Stimulated activated CD4-positive, alpha-beta T cell treated with anti-CD3 and anti-CD28 coated beads, Interleukin-1b, Interleukin-23, amount 100 ng/mL, for 4 hours (primary cell): ENCODE measurements around the gene EME1.
A peak's percentile ranks its signal among the peaks of the same experiment; 100 is the strongest.
"Not testable (repeated sequence)": the region's sequence is repeated elsewhere in the genome, so short reads cannot be mapped to it uniquely, and the experiment has no call there.

Experiments used
- DNase-seq, 2 donors: peaks; one replicate each; pipeline ENCODE4 v3.0.0-alpha.2; 2020; ENCODE audit warnings: low read depth in 2 of 2

Gene EME1, protein sequence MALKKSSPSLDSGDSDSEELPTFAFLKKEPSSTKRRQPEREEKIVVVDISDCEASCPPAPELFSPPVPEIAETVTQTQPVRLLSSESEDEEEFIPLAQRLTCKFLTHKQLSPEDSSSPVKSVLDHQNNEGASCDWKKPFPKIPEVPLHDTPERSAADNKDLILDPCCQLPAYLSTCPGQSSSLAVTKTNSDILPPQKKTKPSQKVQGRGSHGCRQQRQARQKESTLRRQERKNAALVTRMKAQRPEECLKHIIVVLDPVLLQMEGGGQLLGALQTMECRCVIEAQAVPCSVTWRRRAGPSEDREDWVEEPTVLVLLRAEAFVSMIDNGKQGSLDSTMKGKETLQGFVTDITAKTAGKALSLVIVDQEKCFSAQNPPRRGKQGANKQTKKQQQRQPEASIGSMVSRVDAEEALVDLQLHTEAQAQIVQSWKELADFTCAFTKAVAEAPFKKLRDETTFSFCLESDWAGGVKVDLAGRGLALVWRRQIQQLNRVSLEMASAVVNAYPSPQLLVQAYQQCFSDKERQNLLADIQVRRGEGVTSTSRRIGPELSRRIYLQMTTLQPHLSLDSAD

GRCh38 chr17:50372758-50373556 is at the start of gene EME1, which contains the start of gene MRPL27:
EME1 (plus strand) TSS chr17:50373229; CDS start chr17:50375209, 1,980 bp downstream.
MRPL27 (minus strand) TSS chr17:50373184; CDS start chr17:50373170, 14 bp downstream.
- DNase-seq, result peak; percentile 72 to 76

- no peak for DNase-seq
These were observed 47.1 kb upstream of the EME1 start for GRCh38 chr17:50325906-50326305.

DNA sequence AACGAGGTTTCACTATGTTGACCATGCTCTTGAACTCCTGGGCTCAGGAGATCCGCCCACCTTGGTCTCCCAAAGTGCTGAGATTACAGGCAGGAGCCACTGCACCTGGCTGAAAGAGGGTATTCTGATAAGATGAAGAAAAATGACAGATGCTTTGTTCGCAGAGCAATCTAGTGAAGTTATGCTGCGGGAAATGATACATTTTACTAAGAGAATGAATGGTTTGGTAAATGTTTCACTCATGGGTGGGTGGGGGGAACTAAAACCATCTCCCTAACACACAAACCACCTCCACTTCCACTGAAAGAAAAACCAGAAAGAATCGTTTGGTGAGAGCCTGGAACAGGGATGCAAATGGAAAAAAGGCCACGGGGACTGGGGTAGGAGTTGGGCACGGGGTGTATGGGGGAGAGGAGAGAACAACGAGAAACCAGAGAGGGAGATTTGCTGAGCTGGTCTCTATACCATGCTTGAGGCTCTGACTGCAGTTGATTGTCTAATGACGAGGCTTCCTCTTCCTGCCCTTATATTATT is 46.1 kb upstream of the EME1 start:
- no peak for DNase-seq

DNA sequence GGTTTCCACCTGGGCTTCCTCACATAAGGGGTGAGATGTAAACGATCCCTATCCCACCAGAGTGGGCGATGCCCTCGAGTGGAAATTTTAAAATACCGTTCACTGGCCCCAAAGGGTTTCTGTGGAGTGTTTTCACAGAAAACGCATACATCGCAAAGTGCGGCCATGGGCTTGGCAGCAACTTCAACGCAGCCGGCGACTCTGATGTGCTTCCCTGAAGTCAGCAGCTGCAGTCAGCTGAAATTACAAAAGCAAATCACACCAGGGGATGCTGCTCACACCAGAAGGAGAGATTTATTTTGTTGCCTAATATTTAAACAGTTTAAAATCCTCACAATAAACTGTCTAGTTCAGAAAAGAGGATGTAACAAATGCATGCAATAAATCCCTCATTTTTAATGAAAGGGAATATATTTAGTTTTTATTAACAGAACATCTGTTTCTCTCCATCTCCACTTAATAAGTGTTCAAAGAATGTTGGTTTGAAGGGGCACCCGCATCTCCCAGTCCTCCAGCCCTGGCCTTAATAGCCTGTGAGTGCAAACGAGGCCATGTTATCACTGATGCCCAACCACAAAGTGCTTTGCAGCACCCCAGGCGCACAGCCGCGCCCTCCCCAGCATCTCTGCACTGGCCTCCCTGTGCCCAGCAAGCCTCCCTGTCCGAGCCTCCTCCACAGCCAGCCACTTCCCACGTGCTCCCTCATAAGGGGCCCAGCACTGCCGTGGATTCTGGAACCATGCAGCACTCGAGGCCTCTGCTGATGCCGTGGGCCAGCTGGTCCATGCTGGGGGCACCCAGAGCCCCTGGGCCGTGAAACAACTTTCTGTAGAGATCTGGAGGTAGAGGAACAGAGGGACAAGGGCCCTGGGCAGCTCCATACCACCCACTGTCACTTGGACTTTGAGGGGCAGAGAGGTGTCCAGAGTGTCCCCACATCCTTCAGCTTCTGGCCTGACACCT is 44.4 kb upstream of the EME1 start:
- DNase-seq, result no peak

- no peak for DNase-seq
These were observed 43.3 kb upstream of the EME1 start for GRCh38 chr17:50329716-50330115.

- no peak for DNase-seq
These were observed 42.8 kb upstream of the EME1 start for GRCh38 chr17:50330151-50330775.

DNA sequence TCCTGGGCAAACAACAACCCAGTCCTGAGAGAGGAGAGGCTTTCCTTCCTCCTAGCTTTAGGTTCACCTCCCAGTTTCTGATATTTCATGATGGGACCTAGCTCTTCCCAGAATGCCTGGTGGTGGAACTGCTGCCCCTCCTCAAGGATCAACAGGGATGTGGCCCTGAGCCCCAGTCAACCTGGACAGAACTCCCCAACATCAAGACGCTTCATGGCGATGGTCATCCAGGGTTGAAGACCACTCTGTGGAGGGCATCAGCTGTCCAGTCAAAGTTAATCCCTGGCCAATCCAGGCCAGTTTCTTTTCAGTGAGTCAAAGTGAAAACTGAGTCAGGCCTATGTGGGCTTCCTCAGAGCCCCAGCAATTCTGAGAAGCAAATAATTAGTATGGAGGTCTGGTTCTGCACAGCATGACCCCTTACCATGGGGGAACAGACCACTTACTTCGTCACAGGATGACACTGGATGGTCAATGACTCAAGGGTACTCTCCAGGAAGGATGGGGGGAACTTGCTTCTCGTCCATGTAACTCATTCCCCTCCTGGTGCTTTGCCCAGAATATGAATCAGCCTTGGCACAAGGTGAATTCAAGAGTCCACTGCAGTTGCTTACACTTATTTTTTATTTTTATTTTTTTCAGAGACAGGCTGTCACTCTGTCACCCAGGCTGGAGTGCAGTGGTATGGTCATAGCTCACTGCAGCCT is 41.8 kb upstream of the EME1 start:
- DNase-seq, result no peak

- DNase-seq, result no peak
These were observed 40.8 kb upstream of the EME1 start for GRCh38 chr17:50332196-50332595.

- not testable (repeated sequence) for DNase-seq
These were observed 39.6 kb upstream of the EME1 start for GRCh38 chr17:50333291-50334057.

- DNase-seq, result no peak
These were observed 35.1 kb upstream of the EME1 start for GRCh38 chr17:50337956-50338355.

GRCh38 chr17:50338645-50339044 is 34.4 kb upstream of the EME1 start:
- DNase-seq, result no peak

GRCh38 chr17:50339381-50339780 is 33.6 kb upstream of the EME1 start:
- no peak for DNase-seq

DNA sequence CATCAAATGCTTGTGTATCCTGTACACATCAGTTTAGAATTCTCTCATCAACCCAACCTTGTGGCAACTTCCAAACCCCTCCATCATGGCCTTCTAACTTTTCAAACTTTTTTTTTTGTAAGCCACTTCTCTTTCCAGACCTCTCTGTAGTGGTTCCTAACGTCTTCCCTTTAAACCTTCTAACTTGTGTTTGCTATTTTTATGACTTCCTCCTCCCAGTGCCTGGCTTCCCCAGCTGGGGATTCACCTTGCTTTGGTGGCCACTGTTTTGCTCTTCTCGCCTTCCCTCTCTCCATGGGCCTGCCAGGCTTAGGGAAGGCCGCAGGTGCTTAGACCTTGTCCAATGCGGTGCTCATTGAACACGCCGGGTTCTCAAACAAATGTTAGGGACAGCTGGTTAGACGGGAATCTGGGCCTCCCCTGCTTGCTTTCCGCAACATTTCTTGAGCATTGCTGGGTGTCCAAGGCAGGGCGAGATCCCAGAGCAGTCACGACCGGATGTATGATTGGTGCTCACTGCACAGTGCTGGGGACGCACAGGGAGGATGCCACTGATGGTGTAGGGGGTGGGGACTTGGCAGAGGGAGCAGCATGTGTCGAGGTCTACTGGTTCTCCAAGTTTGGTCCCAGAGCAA is 28.2 kb upstream of the EME1 start:
- no peak for DNase-seq

- DNase-seq, result peak; percentile 91 to 94
These were observed 27.4 kb upstream of the EME1 start, which contains the start of gene XYLT2 for GRCh38 chr17:50345432-50346312. XYLT2 (plus strand) TSS chr17:50346126; CDS start chr17:50346141, 15 bp downstream.

DNA sequence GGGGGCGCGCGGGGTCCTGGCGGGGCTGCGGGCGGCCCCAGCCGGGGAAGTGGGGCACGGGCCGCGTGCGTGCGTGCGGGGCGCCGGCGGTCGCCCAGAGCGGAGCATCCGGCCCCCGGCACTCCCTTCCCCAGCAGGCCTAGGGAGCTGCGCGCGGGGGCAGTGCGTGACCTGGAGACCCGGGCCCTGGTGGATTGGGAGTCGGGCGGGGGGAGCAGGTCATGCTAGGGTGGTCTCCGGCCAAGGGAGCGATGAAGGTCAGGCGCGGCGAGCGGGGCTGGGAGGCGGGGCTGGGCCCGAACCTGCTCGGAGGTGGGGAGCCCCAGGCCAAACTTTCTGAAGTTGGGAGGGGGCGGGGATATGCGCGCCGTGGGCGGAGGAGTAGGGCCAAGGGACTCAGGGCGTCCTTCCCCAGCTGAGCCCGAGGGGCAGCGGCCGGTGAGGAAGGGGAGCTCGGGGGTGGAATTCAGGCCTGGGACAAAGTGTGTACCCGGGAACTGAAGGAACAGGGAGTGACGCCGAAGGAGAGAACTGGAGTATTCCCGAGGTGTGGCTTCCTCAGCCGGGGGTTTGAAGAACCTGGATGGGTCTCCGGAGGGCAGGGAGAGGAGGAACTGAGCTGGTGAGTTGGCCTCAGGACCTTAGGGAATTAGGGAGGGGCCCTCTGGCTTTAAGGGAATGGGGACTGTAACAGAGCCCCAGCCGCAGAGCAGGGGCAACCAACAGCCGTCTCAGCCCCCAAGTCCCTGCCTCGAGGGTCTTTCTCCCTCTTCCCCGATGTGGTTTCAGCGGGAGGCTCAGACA is 26.5 kb upstream of the EME1 start:
- DNase-seq, result peak; percentile 20 to 42

- no peak for DNase-seq
These were observed 25.7 kb upstream of the EME1 start for GRCh38 chr17:50347117-50347893.
